GM21447 (cell line): ENCODE results near the gene LRGUK.
A peak's percentile ranks its signal among the peaks of the same experiment; 100 is the strongest.
"Not testable (repeated sequence)": the region's sequence is repeated elsewhere in the genome, so short reads cannot be mapped to it uniquely, and the experiment has no call there.

ENCODE experiments used
- ATAC-seq: cut with Tn5 transposase; IDR thresholded peaks from one replicate; pipeline ENCODE4 v1.9.1; 2021; ENCODE audit not compliant: unreplicated experiment

The LRGUK gene

DNA sequence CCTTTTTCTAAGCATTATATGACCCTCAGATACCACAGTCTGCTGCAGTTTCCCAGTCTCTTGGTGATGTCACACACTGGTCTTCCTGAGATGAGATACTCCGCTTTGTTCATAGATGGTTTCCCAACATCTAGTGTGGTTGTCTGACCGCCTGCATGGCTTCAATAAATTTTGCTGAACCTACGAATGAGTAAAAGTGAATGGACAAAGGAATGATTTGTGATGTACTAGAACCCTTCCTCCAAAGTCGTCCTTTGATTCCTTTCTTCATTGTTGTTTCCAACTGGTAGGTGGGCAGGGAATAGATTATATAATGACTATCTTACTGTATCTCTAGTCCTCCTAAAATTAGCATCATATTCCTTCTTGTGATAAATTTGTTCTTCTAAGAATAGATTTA, 107.1 kb downstream of the LRGUK start:
- ATAC-seq: no peak

- ATAC-seq: no peak
Measured at GRCh38 chr7:134245253-134245652, 118.1 kb downstream of the LRGUK start.

GRCh38 chr7:134246347-134246746, 119.2 kb downstream of the LRGUK start:
- no peak for ATAC-seq

DNA sequence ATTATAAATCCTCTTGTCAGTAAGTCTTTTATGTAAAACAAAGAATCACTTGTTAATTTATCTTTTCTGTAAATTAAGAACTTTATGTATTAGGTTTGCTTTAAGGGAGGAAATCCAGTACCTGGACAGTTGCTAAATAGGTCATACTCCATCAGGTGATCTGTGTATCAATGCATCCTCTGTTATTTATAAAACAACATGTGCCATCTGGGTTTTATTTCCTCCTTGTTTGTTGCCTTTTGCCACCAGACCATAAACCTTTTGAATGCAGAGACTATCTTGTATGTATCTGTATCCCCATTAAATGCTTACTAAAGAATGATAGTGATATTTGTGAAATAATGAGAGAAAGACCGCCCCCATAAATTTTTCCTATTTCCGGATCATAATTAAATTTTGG, 119.6 kb downstream of the LRGUK start:
- ATAC-seq: no peak

DNA sequence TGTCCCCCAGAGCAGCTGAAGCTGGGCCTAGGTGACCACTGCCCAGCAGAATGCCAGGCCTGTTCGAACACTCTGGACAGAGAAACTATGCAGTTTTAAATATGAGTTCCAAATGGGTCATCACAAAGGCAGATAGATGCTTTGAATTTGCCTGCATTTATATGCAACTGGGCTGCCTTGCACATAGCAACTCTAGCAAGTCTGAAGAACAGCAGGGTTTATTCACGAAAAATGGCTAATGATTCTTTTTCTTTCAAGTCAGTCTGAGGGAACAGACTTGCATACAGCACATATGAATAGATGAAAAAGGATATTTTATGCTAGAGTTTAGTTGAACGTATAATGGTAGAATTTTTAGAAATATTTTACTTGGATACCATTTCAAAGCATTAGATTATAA, 121.1 kb downstream of the LRGUK start:
- ATAC-seq: no peak

DNA sequence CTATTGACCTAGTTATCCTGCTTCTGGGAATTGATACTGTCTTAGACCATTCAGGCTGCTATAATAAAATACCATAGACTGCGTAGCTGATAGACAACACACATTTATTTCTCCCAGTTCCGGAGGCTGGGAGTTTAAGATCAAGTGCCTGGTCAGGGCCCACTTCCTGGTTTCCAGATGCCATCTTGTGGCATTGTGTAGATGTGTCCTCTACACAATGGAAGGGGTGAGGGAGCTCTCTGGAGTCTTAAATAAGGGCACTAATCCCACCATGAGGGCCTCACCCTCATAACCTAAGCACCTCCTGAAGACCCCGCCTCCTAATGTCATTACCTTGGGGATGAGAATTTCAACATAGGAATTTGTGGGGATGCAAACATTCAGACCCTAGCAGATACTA, 127.2 kb downstream of the LRGUK start:
- ATAC-seq: no peak

DNA sequence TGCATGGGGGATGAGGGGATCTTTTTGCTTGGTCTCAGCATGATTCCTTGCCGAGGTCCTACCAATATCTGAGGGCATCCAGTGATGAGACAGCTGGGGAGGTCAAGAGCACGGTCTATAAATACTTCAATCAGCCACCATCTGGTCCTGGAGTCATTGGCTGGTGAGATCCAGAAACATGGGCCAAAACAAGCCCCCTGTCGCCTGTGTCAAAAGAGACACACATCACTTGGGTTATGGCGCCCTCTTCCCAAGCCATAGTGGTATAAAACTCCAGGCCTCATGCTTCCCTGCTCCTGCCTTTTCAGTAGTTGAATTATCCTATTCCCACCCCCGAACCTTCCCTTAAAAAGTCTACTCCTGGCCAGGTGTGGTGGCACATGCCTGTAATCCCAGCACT, 128.7 kb downstream of the LRGUK start:
- ATAC-seq: no peak

- no peak for ATAC-seq
Measured at GRCh38 chr7:134262322-134262721, 135.2 kb downstream of the LRGUK start.

DNA sequence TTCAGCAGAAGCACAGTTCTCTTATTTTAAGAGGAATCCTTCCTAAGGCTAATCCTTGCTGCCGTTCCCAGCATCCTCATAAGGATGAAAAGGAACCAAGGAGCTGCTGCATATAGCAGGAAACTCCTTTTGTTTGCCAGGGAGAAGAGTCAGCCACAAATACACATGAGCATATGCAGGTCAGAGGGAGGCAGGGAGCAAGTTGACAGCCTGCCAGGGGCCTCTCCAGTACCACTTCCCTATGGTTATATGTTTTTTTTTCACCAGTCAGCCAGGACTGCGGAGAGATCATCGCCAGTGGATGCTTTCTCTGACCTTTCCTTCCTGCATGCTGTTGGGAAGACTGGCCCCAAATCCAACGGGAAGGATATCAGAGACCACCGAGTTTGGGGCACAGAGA, 149.8 kb downstream of the LRGUK start:
- ATAC-seq: no peak

- no peak for ATAC-seq
Measured at GRCh38 chr7:134278502-134279153, 151.5 kb downstream of the LRGUK start.

GRCh38 chr7:134279336-134279735, 152.2 kb downstream of the LRGUK start:
- ATAC-seq: no peak

GRCh38 chr7:134279898-134280297, 152.8 kb downstream of the LRGUK start:
- ATAC-seq: no peak

DNA sequence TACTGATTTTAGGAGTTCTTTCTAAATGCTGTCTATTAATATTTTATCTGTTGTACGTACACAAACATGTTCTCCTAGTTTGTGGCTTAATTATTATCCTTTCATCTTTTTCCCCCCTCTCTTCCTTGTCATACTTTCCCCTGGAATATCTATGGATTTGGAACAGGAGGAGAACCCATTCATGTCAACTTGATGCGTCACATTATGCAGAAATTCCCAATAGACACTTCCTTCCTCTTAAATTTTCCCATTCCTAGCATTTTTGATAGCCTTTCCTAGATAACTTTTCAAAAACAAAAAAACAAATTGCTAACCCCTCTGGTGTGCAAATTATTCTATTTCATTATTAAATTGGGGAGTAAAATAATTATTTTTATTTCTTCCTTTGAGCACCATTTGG, 153.4 kb downstream of the LRGUK start:
- no peak for ATAC-seq

DNA sequence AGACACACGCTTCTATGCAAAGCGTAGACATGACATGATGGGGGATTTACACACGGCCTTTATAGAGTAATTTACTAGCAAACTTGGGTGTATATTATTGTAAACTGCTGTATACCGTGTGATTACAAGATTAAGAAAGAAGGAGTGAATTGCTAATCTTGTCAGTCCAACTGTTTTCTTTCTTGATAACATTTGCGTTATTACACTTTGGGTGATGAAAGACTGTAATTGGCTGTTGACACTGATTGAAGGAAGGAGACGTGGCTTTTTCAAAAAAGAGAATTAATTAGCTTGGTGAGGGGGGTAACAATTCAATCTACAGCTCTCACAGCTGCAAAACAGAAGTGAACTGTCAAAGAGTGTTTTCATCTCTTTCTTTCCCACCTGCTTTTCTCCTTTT, 156.9 kb downstream of the LRGUK start:
- no peak for ATAC-seq

DNA sequence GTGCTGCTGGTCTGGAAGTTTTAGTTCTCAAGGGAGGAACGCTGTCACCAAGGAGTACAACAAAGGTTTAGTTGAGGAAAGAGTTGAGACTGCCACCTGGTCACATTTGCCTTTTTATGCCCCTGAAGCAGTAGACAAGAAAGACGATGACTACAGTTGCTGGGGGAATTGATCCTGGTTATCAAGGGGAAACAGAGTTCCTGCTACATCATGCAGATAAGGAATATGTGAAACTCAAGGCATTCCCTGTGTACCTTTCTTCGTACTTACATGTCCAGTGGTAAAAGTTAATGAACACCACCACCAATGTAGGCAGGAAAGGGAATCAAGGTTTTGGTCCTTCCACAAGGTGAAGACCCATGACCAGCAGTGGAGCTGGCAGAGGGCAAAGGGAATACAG, 157.8 kb downstream of the LRGUK start:
- ATAC-seq: no peak

- ATAC-seq: no peak
Measured at GRCh38 chr7:134287916-134288659, 160.9 kb downstream of the LRGUK start.

GRCh38 chr7:134289423-134289822, 162.3 kb downstream of the LRGUK start:
- no peak for ATAC-seq

GRCh38 chr7:134289841-134290240, 162.7 kb downstream of the LRGUK start:
- no peak for ATAC-seq

- no peak for ATAC-seq
Measured at GRCh38 chr7:134290286-134290685, 163.1 kb downstream of the LRGUK start.

GRCh38 chr7:134293002-134293740, 166.0 kb downstream of the LRGUK start:
- ATAC-seq: peak; percentile 100

DNA sequence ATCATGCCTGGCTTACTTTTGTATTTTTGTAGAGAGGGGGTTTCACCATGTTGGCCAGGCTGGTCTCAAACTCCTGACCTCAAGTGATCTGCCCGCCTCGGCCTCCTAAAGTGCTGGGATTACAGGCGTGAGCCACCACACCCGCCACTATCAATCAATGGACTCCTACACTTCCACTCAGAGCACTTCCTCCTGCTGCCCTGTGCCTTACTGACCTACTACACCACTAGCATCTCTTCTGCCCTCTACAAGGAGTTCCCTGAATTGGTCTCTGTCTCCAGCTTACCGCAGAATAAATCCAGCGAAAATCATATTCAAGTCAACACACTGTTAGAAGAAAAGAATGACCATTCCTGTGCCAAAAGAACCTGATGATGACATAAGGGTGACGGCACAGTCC, 168.8 kb downstream of the LRGUK start:
- not testable (repeated sequence) for ATAC-seq

DNA sequence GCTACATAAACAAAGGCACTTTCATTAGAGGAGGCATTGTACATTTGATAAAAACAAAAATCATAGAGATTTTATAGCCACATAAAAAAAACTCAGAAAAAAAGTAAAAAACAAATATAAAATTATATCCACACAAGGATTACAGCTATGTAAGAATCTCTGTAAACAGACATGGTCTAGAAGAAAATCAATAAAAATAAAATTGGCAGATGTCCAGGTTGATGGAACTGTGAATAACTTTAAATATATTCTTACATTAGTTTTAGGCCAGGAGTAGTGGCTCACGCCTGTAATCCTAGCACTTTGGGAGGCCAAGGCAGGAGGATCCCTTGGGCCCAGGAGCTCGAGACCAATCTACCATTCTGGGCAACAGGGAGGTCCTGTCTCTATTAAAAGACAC, 170.3 kb downstream of the LRGUK start:
- ATAC-seq: no peak
